Stimulated activated CD8-positive, alpha-beta memory T cell treated with anti-CD3 and anti-CD28 coated beads, Interleukin-2, amount 100 ng/mL, for 48 hours (primary cell): ENCODE measurements around the gene LTF.
A peak's percentile ranks its signal among the peaks of the same experiment; 100 is the strongest.

Experiments
- DNase-seq, 2 donors: peaks; one replicate each; pipeline ENCODE4 v3.0.0-alpha.2; 2020; ENCODE audit warnings: low read depth in 2 of 2

The LTF gene

DNA sequence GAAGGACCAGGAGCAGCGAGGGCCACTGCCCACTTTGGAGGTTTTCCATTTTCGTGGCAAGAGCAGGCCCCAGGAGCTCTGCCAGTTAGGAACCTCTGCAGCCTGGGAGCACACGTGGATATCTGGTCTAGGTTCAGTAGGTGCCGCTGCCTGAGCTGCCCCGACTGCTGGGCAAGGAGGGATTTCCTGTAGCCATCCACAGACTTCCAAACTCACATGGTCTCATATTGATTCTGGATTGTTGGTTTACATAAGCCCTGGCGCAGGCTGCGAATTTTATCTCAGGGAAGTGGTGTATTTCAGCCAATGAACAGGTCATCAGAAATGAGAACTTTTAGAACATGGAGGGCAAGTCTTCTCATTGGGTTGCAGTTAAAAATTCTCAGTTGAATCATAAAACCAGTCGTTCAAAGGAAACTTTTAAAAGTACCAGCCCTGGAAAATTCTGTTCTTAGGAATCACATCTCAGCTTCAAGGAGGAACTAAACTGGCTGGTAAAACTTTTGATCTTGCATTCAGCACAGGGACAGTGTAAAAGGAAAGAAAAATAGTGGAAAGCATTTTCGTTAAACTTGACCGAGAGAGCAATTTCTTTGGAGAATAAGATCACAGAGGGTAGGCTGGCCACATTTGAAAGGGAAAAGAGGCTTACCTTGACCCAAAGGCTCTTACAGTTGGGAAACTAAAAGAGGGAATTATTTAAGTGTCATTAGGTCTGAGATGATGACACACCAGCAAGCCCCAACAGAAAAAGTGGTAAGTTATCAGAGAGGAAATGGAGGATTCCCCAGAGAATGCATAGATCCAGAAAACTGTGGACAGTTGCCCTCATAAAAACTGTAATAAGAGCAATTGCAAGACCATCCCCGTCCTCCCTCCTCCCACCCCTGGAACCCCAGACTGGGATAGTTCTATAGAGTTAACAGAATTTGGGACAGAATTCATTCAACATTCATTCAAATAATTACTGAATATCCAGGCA, 26.7 kb upstream of the LTF start:
- no peak for DNase-seq

GRCh38 chr3:46490338-46491084, 25.8 kb upstream of the LTF start:
- DNase-seq: no peak

- DNase-seq: no peak
These were observed 25.2 kb upstream of the LTF start for GRCh38 chr3:46489875-46490274.

DNA sequence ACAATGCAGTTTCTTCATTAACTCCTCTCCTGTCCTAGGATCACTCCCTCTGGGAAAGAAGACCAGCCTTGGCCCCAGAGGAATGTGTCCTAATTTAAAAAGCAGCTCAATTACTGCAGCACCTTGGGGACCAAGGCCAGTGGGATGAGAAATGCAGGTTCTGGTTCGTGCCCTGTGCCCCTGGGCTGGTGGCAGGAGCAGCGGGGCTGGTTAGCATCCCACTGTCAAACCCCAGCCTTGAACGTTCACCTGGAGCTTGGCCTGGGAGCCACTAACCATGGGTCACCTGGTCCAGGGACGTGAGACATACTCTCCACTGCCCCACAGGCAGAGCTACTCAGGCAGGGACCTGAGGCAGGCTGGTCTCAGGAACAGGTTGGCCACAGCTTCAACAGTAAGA, 24.7 kb upstream of the LTF start:
- no peak for DNase-seq

GRCh38 chr3:46488735-46489361, 24.1 kb upstream of the LTF start:
- DNase-seq: peak; percentile 84 to 90

DNA sequence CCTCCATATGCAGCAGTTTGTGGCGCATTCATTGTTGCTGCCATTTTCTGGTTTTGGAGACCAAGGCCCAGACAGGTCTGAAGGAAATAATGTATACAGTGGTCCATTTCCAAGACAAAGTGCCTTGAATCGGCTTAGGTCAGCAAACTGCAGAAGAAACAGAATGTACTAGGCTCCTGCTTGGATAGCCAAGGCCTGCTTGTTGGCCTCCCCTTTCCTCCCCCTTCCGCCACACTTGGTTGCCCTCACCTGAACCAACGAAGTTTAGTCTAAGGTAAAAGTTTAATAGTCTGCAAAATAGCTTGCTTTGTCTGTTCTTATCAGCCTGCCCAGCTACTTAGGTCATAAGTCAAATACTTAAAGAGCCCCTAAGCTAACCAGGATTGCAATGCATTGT, 21.1 kb upstream of the LTF start:
- no peak for DNase-seq

DNA sequence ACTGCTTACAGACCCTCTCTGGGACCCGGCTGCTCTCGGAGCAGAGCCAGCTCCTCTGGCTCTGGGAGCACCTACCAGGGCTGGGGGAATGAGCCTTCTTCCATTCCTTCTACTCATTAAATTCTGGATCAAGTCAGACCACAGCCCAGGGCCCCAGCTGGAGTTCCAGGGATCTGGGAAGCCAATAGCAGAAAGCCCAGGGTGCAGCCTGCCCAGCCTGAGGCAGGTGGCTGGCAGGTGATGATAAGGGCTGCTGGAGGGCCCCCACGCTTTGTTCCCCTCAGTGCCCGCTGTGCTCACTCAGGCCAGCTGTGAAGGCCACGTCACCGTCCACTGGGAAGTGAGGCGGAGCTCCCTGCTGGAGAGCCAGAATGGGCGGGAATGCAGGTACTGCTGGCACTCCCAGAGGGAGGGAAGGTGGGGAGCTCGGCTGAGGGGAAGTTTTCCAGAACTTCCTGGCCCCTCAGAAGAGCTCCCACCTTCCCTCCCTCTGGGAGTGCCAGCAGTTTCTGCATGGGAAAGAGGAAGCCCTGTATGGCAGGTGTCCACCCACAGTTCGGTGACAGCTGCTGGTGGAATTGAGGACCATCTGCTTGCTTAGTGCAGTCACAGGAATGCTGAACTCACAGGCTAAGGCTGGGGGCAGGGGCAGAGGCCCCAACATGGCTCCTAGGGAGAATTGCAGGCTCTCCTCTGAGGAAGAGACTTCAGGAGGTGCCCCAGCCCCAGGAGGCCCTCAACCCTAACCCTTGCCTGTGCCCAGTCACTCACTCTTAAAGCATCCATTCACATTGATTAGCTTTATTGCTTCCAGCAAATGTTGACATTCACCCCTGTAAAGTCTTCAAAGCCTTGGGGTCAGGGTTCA, 20.4 kb upstream of the LTF start:
- DNase-seq: no peak

DNA sequence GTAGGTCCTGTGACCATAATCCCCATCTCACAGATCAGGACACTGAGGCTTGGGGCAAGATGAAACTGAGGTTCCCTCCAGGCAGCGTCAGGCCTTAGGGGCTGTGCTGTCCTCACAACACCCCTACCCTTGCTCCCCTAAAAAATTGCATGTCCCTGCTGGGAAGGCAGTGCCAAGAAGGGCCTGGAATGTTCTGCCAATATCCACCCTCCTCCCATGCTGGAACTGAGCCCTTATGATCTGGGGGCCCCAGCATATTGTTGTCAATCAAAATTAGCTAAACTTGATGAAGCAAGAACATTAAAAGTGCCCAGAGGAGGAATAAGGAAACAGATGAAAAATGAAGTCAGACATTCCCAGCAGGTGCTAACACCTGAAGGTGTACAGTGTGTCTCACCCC, 19.7 kb upstream of the LTF start:
- no peak for DNase-seq

- no peak for DNase-seq
These were observed 19.1 kb upstream of the LTF start for GRCh38 chr3:46483825-46484224.

DNA sequence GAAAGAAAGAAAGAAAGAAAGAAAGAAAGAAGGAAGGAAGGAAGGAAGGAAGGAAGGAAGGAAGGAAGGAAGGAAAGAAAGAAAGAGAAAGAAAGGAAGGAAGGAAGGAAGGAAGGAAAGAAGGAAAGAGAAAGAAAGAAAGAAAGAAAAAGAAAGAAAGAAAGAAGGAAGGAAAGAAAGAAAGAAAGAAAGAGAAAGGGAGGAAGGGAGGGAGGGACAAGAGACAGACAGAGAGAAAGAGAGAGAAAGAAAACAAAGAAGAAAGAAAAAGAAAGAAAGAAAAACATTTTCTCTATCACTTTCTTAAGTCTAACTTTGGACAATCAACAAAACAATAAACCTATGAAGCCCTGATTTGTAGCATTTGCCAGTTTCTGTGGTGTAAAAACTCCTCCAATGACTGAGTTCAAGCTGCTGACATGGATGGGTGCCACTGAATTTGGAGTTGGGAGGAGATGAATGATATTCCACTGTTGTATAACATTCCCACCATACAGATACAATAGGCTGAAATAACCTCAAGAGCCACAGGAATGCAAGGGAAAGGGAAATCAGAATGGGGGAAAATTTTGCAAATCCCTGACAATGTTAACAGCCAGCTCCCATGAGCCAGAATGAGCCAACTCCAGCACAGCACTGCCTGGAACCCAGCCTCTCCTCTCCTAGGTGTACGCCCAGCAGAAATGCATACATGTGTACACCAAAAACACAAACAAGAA, 18.1 kb upstream of the LTF start:
- DNase-seq: no peak

GRCh38 chr3:46481636-46482035, 16.9 kb upstream of the LTF start:
- no peak for DNase-seq

- DNase-seq: no peak
These were observed 15.9 kb upstream of the LTF start for GRCh38 chr3:46480491-46481195.

GRCh38 chr3:46479696-46480095, 15.0 kb upstream of the LTF start:
- no peak for DNase-seq

DNA sequence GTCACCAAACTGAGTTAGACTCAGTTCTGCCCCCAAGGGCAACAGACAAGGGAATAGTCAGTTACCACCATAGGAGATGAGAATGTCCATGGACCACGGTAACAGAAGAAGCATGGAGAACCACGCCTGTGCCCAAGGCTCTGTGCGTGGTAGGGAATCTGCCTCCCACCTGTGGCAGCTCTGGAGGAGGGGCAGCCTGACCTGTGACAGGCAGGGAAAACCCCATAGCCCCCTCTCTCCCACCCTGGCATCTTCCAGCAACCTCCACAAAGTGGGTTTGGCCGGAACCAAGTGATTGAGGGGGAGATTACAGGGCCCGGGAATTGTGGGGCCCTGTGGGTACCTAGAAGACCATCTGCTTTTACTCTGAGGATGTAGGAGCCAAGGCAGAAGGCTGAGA, 14.3 kb upstream of the LTF start:
- DNase-seq: no peak

DNA sequence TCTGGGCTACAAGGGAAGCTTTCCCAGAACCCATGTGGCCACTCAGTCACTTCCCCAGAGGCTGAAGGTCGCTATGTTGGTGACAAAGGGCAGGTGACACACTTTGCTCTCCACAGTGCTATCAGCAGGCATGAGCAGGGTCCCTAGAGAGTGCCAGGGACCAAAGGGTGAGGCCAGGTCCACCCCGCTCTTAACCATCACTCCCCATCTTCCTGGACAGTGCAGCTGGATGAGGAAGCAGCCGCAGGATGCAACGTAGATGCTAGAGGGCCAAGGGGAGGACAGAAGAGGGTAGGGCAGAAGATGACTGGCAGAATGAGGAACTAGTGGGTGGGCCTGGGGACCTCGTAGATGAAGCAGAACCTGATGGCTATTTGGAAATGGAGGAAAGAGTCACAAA, 13.6 kb upstream of the LTF start:
- no peak for DNase-seq

- no peak for DNase-seq
These were observed 13.1 kb upstream of the LTF start for GRCh38 chr3:46477756-46478155.

GRCh38 chr3:46477145-46477544, 12.4 kb upstream of the LTF start:
- no peak for DNase-seq

GRCh38 chr3:46472736-46473135, 8.0 kb upstream of the LTF start:
- no peak for DNase-seq

DNA sequence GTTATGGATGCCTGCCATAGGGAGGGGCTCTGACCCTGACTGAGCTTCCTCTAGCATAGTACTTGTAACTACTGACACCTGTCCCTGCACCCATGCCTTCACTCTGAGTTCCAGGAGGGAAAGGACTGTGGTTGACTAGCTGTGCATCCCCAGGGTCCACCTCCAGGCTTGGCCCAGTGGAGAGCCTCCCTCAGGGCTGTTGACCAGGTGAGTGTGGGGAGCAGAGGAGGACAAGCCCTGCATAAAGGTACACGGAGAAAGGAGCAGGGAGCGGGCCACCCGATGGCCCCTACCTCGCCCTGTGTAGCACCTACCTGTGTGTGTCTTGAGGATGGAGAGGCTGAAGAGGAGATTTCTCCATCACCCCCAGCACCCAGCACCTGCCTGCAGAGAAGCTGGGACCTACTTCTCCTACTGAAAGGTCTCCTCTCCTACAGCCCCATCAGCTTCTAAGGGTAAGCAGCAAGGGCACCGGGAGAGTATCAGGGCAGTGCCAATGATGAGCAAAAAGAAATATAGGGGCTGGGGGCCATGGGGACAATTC, 6.7 kb upstream of the LTF start:
- DNase-seq: no peak

GRCh38 chr3:46470831-46471230, 6.1 kb upstream of the LTF start:
- no peak for DNase-seq
